Activated T-cell treated with anti-CD3 and anti-CD28 coated beads for 1 hour (primary cell): ENCODE measurements around the gene PKNOX2.

Source experiments
- DNase-seq: peaks from one replicate; pipeline ENCODE4 v3.0.0-alpha.2; 2020; ENCODE audit warnings: low read depth

PKNOX2 gene

GRCh38 chr11:125412509-125412908, 248.0 kb downstream of the PKNOX2 start:
- no peak for DNase-seq

- no peak for DNase-seq
Measured at GRCh38 chr11:125413226-125413625, 248.7 kb downstream of the PKNOX2 start.

GRCh38 chr11:125414121-125414520, 249.6 kb downstream of the PKNOX2 start:
- DNase-seq, result no peak

GRCh38 chr11:125416981-125417935, 252.7 kb downstream of the PKNOX2 start:
- no peak for DNase-seq

GRCh38 chr11:125418396-125418795, 253.8 kb downstream of the PKNOX2 start:
- DNase-seq, result no peak

GRCh38 chr11:125422681-125423080, 258.1 kb downstream of the PKNOX2 start:
- no peak for DNase-seq

GRCh38 chr11:125423247-125423849, 258.8 kb downstream of the PKNOX2 start:
- DNase-seq, result no peak

GRCh38 chr11:125425601-125426000, 261.1 kb downstream of the PKNOX2 start:
- no peak for DNase-seq

- DNase-seq, result no peak
Measured at GRCh38 chr11:125426818-125427528, 262.4 kb downstream of the PKNOX2 start.

- no peak for DNase-seq
Measured at GRCh38 chr11:125428486-125429173, 264.1 kb downstream of the PKNOX2 start.

GRCh38 chr11:125429174-125429707, 264.7 kb downstream of the PKNOX2 start:
- DNase-seq, result peak; percentile 8

- DNase-seq, result no peak
Measured at GRCh38 chr11:125429807-125430678, 265.5 kb downstream of the PKNOX2 start.

GRCh38 chr11:125431009-125431408, 266.5 kb downstream of the PKNOX2 start:
- no peak for DNase-seq

GRCh38 chr11:125431481-125431880, 266.9 kb downstream of the PKNOX2 start:
- no peak for DNase-seq

- no peak for DNase-seq
Measured at GRCh38 chr11:125433454-125434121, 269.0 kb downstream of the PKNOX2 start.

GRCh38 chr11:125435461-125436238, 271.1 kb downstream of the PKNOX2 start:
- DNase-seq, result no peak

GRCh38 chr11:125441648-125442410, 277.3 kb downstream of the PKNOX2 start:
- DNase-seq, result no peak

- DNase-seq, result no peak
Measured at GRCh38 chr11:125442946-125443345, 278.4 kb downstream of the PKNOX2 start.
